Brain microvascular endothelial cell (primary cell): ENCODE measurements around the gene PC.
"Not testable (repeated sequence)": the region's sequence is repeated elsewhere in the genome, so short reads cannot be mapped to it uniquely, and the experiment has no call there.

ENCODE experiments used
- DNase-seq: peaks from one replicate; pipeline ENCODE4 v3.0.0-alpha.2; 2020
- H3K27ac ChIP-seq: fragments of 250-450 bp; sonication (Bioruptor Pico); 2 replicates; pipeline ENCODE4 v1.5.1; 2020; ENCODE audit warnings: mild to moderate bottlenecking, moderate library complexity
- H3K27me3 ChIP-seq: fragments of 250-450 bp; sonication (Bioruptor Pico); replicated peaks from 2 replicates; pipeline ENCODE4 v1.5.1; 2020; ENCODE audit warnings: mild to moderate bottlenecking
- H3K36me3 ChIP-seq: fragments of 250-450 bp; sonication (Bioruptor Pico); replicated peaks from 2 replicates; pipeline ENCODE4 v1.5.1; 2020; ENCODE audit warnings: mild to moderate bottlenecking
- H3K4me3 ChIP-seq: 2 replicates; pipeline ENCODE4 v1.5.1; 2011; ENCODE audit warnings: low read depth, mild to moderate bottlenecking, control low read depth, low read length, moderate library complexity
- in situ Hi-C: cut with HindIII; loops from 2 replicates; pipeline ENCODE4 v1.10.0; 2017; ENCODE audit warnings: low sequenced_read_pairs, low pct_ligation_motif_present
- TF ChIP-seq, protein P1 (sequence below): IDR thresholded peaks from 2 replicates; pipeline ENCODE4 v1.5.1; 2011; ENCODE audit warnings: low read depth, mild to moderate bottlenecking, moderate library complexity, low read length, control low read depth, inconsistent platforms; ENCODE audit errors: missing control alignments

PC gene

GRCh38 chr11:66841861-66842260, 116.3 kb downstream of the PC start:
- H3K27ac ChIP-seq: no peak overlapping the region
- H3K27me3 ChIP-seq: no peaks in the 10 kb centered on the region
- no peak for DNase-seq
- TF ChIP-seq, protein P1, sequence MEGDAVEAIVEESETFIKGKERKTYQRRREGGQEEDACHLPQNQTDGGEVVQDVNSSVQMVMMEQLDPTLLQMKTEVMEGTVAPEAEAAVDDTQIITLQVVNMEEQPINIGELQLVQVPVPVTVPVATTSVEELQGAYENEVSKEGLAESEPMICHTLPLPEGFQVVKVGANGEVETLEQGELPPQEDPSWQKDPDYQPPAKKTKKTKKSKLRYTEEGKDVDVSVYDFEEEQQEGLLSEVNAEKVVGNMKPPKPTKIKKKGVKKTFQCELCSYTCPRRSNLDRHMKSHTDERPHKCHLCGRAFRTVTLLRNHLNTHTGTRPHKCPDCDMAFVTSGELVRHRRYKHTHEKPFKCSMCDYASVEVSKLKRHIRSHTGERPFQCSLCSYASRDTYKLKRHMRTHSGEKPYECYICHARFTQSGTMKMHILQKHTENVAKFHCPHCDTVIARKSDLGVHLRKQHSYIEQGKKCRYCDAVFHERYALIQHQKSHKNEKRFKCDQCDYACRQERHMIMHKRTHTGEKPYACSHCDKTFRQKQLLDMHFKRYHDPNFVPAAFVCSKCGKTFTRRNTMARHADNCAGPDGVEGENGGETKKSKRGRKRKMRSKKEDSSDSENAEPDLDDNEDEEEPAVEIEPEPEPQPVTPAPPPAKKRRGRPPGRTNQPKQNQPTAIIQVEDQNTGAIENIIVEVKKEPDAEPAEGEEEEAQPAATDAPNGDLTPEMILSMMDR: no peak
- H3K36me3 ChIP-seq: peaks cover 18% of the 10 kb centered on the region
- in situ Hi-C loops: no loop called here
- H3K4me3 ChIP-seq: peak overlapping the region; percentile 99

DNA sequence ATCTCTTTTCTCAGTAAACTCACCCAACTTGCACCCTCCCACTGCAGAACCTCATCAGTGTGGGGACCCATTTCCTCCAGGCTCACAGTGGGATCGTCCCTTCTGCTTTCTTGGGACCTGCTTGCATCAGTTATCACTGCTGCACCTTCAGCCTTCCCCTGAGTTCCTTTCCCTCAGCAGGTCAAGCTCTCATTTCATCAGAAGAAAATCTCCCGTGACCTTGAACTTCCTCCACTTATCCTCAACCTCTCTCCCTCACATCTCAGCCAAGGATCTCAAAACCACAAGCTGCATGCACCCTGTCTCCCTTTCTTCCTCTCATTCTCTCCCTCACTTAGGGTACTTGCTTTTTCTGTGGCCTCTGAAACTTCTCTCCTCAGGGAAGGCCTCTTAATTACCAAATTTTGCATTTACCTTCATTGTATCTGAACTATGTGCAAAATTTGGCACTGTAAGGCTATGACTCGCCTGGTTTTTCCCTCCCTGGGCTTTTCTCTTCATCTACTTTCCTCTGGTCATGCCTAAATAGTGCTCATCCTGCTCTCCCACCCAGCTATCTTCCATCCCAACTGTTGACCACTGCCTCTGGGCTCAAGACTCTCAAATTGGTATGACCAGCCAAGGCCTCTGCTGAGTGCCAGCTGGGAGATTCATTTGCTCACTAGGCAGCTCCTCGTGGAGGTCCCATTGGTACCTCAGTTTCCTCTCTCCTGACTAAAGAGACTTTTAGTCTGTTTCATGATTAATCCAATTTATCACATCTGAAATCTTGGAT, 117.7 kb downstream of the PC start:
- no peak for DNase-seq
- in situ Hi-C loops: no loop called here
- H3K27me3 ChIP-seq: no peaks in the 10 kb centered on the region
- H3K4me3 ChIP-seq: no peak overlapping the region
- H3K36me3 ChIP-seq: peaks cover 7% of the 10 kb centered on the region
- no peak overlapping the region for H3K27ac ChIP-seq
- TF ChIP-seq, protein P1: no peak

- Histone ChIP-seq H3K36me3 (peaks cover 2% of the 10 kb centered on the region), H3K27me3 (no peaks in the 10 kb centered on the region), H3K4me3 (no peak overlapping the region), H3K27ac (peak overlapping the region; percentile 1)
- TF ChIP-seq, protein P1: no peak
- in situ Hi-C loops: no loop called here
- DNase-seq: no peak
These were observed 122.3 kb downstream of the PC start for GRCh38 chr11:66835768-66836405.

- TF ChIP-seq, protein P1: no peak
- Histone ChIP-seq H3K27ac (no peak overlapping the region), H3K36me3 (peaks cover 2% of the 10 kb centered on the region), H3K27me3 (no peaks in the 10 kb centered on the region), H3K4me3 (no peak overlapping the region)
- no peak for DNase-seq
- in situ Hi-C loops: no loop called here
These were observed 123.2 kb downstream of the PC start for GRCh38 chr11:66834943-66835342.

GRCh38 chr11:66834539-66834845, 123.7 kb downstream of the PC start:
- DNase-seq: no peak
- no peak overlapping the region for H3K4me3 ChIP-seq
- H3K27ac ChIP-seq: no peak overlapping the region
- H3K36me3 ChIP-seq: peaks cover 2% of the 10 kb centered on the region
- no peaks in the 10 kb centered on the region for H3K27me3 ChIP-seq
- in situ Hi-C loops: no loop called here
- TF ChIP-seq, protein P1: no peak

DNA sequence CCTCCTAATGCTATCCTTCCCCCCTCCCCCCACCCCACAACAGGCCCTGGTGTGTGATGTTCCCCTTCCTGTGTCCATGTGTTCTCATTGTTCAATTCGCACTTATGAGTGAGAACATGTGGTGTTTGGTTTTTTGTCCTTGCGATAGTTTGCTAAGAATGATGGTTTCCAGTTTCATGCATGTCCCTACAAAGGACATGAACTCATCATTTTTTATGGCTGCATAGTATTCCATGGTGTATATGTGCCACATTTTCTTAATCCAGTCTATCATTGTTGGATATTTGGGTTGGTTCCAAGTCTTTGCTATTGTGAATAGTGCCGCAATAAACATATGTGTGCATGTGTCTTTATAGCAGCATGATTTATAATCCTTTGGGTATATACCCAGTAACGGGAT, 133.6 kb downstream of the PC start:
- DNase-seq, H3K27me3 ChIP-seq, H3K27ac ChIP-seq, H3K4me3 ChIP-seq, H3K36me3 ChIP-seq, in situ Hi-C loops: not testable (repeated sequence)
